HepG2 (cell line): Measurements from ENCODE around the gene TNS1. TPM values are rescaled to one million over a fixed set of nuclear protein-coding genes. Genes with fewer than 3 reads are reported as not detected.

ENCODE experiments used
- ATAC-seq: fragments of 200-7000 bp; cut with Tn5 transposase; 3 replicates; pipeline ENCODE4 v1.9.1; 2020; ENCODE audit warnings: mild to moderate bottlenecking, moderate library complexity
- BruUV-seq: library from RNA; stranded (reverse); fragments of 400-500 nt; replicated peaks from 2 replicates; lab custom pipeline; 2021; lab: Mats Ljungman, UMichigan
- CTCF ChIA-PET: fragments of 300-600 bp; formaldehyde crosslinking; extraction: SDS; loops from one replicate; lab custom pipeline; 2021; ENCODE audit warnings: low total read pairs, inconsistent platforms, low intra/inter-chr PET ratio; lab: Yijun Ruan, JAX
- POLR2A ChIA-PET: fragments of 350-600 bp; sonication (Branson Sonifier 250); formaldehyde crosslinking; loops from one replicate; lab custom pipeline; 2020; ENCODE audit warnings: antibody characterized with exemption, inconsistent platforms; lab: Yijun Ruan, JAX
- DNase-seq: peaks from one replicate; pipeline ENCODE4 v3.0.0-alpha.2; 2015; ENCODE audit warnings: low spot score
- FAIRE-seq: peaks from 3 replicates; lab custom pipeline; 2011; peaks lifted over from hg19 to GRCh38; lab: Jason Lieb, UNC
- H2AFZ ChIP-seq: one replicate; pipeline ENCODE4 v1.6.1; 2011; ENCODE audit warnings: low read length, inconsistent platforms
- H3K27ac ChIP-seq: fragments of 300-600 bp; 3 replicates; pipeline ENCODE4 v1.8.0; 2011; ENCODE audit warnings: mixed run types, mild to moderate bottlenecking, mixed read lengths, low read length, inconsistent platforms; ENCODE audit not compliant: insufficient read depth; ENCODE audit errors: extremely low read length
- H3K27me3 ChIP-seq, 2 experiments: fragments of 200-600 bp in 1 of 2; 2 replicates in 1 of 2; 3 replicates in 1 of 2; pipeline versions ENCODE4 v1.6.0 to v1.8.0; 2011; ENCODE audit warnings: low read length in 2 of 2, mild to moderate bottlenecking in 2 of 2, moderate library complexity in 2 of 2, inconsistent platforms in 1 of 2; ENCODE audit not compliant: insufficient read depth in 2 of 2, control insufficient read depth in 1 of 2
- H3K36me3 ChIP-seq, 2 experiments: fragments of 200-600 bp in 1 of 2; replicated peaks in 1 of 2; 2 replicates in 1 of 2; 3 replicates in 1 of 2; pipeline versions ENCODE4 v1.5.1 to v1.8.0; 2011; ENCODE audit warnings: low read length in 2 of 2, inconsistent platforms in 1 of 2; ENCODE audit not compliant: insufficient read depth in 2 of 2, control insufficient read depth in 1 of 2
- H3K4me1 ChIP-seq: 2 replicates; pipeline ENCODE4 v1.5.1; 2012; ENCODE audit warnings: low read length, inconsistent platforms; ENCODE audit not compliant: insufficient read depth
- H3K4me2 ChIP-seq: 2 replicates; pipeline ENCODE4 v1.6.0; 2011; ENCODE audit warnings: low read depth, low read length, inconsistent platforms
- H3K4me3 ChIP-seq, 3 experiments: fragments of 200-600 bp in 1 of 3; sonication (generic), shearing (Covaris generic) in 1 of 3; replicated peaks in 1 of 3; 2 replicates each; pipeline ENCODE4 v1.5.1; 2011 to 2016; ENCODE audit warnings: low read length in 3 of 3, inconsistent platforms in 2 of 3, low read depth in 2 of 3, mild to moderate bottlenecking in 2 of 3, control low read depth in 1 of 3, mixed read lengths in 1 of 3; ENCODE audit not compliant: insufficient read depth in 1 of 3
- H3K79me2 ChIP-seq: one replicate; pipeline ENCODE4 v1.6.1; 2011; ENCODE audit warnings: low read length, inconsistent platforms; ENCODE audit not compliant: insufficient read depth
- H3K9ac ChIP-seq: 2 replicates; pipeline ENCODE4 v1.6.0; 2011; ENCODE audit warnings: mild to moderate bottlenecking, low read depth, low read length, inconsistent platforms; ENCODE audit not compliant: insufficient read depth
- H3K9me3 ChIP-seq: 2 replicates; pipeline ENCODE4 v1.5.1; 2012; ENCODE audit warnings: mild to moderate bottlenecking, low read length
- H4K20me1 ChIP-seq: 2 replicates; pipeline ENCODE4 v1.6.0; 2011; ENCODE audit warnings: inconsistent platforms, mild to moderate bottlenecking, low read length, moderate library complexity; ENCODE audit not compliant: insufficient read depth
- DBP ChIP-seq: sonication (generic); formaldehyde crosslinking; IDR thresholded peaks from 2 replicates; pipeline ENCODE4 v1.4.0; 2020; ENCODE audit warnings: missing genetic modification reagents; ENCODE audit errors: not compliant biosample characterization
- FOXK1 ChIP-seq: sonication (generic); formaldehyde crosslinking; IDR thresholded peaks from 2 replicates; pipeline ENCODE4 v1.4.0; 2020; ENCODE audit warnings: low read depth, missing genetic modification reagents, borderline replicate concordance
- GMEB2 ChIP-seq: IDR thresholded peaks from 2 replicates; pipeline ENCODE4 v1.6.1; 2016; ENCODE audit warnings: missing biosample characterization, missing genetic modification reagents, low read depth
- KLF11 ChIP-seq: IDR thresholded peaks from 2 replicates; pipeline ENCODE4 v1.6.1; 2016; ENCODE audit warnings: missing compliant biosample characterization
- MAFK ChIP-seq, 2 experiments: IDR thresholded peaks in 1 of 2; conservative IDR thresholded peaks in 1 of 2; 2 replicates each; pipeline ENCODE4 v1.6.1; 2011; ENCODE audit warnings: improper control_type of control experiment in 2 of 2, low read length in 2 of 2
- POGZ ChIP-seq: sonication (generic); formaldehyde crosslinking; IDR thresholded peaks from 2 replicates; pipeline ENCODE4 v1.4.0; 2020; ENCODE audit warnings: mild to moderate bottlenecking, missing genetic modification reagents
- RFXAP ChIP-seq: sonication (generic); formaldehyde crosslinking; IDR thresholded peaks from 2 replicates; pipeline ENCODE4 v1.4.0; 2020; ENCODE audit warnings: missing genetic modification reagents, borderline replicate concordance
- SNAI1 ChIP-seq: sonication (generic); formaldehyde crosslinking; IDR thresholded peaks from 2 replicates; pipeline ENCODE4 v1.5.0; 2020; ENCODE audit warnings: mild to moderate bottlenecking, missing genetic modification reagents, borderline replicate concordance
- TFDP2 ChIP-seq: sonication (generic); formaldehyde crosslinking; IDR thresholded peaks from 2 replicates; pipeline ENCODE4 v1.4.0; 2020; ENCODE audit warnings: missing genetic modification reagents
- ZBTB43 ChIP-seq: sonication (generic); formaldehyde crosslinking; conservative IDR thresholded peaks from 2 replicates; pipeline ENCODE4 v1.4.0; 2020; ENCODE audit warnings: missing genetic modification reagents
- ZNF121 ChIP-seq: sonication (generic); formaldehyde crosslinking; IDR thresholded peaks from 2 replicates; pipeline ENCODE4 v1.5.0; 2020; ENCODE audit warnings: mild to moderate bottlenecking, missing genetic modification reagents
- ZNF530 ChIP-seq: sonication (generic); formaldehyde crosslinking; IDR thresholded peaks from 2 replicates; pipeline ENCODE4 v1.5.0; 2020; ENCODE audit warnings: low read depth, mild to moderate bottlenecking, missing genetic modification reagents
- ZNF564 ChIP-seq: sonication (generic); formaldehyde crosslinking; IDR thresholded peaks from 2 replicates; pipeline ENCODE4 v1.8.1; 2023; ENCODE audit warnings: mild to moderate bottlenecking, missing genetic modification reagents
- ZNF567 ChIP-seq: sonication (generic); formaldehyde crosslinking; IDR thresholded peaks from 2 replicates; pipeline ENCODE4 v1.8.1; 2023; ENCODE audit warnings: mild to moderate bottlenecking, missing genetic modification reagents, borderline replicate concordance
- ZNF761 ChIP-seq: sonication (generic); formaldehyde crosslinking; conservative IDR thresholded peaks from 2 replicates; pipeline ENCODE4 v1.4.0; 2020; ENCODE audit warnings: mild to moderate bottlenecking, missing genetic modification reagents
- ZNF773 ChIP-seq: sonication (generic); formaldehyde crosslinking; IDR thresholded peaks from 2 replicates; pipeline ENCODE4 v1.4.0; 2020; ENCODE audit warnings: missing genetic modification reagents, borderline replicate concordance
- ZNF850 ChIP-seq: sonication (generic); formaldehyde crosslinking; conservative IDR thresholded peaks from 2 replicates; pipeline ENCODE4 v1.9.0; 2021; ENCODE audit warnings: mild to moderate bottlenecking, missing genetic modification reagents
- WGBS: methylation state at CpG from one replicate; pipeline ENCODE4 v1.1.6; 2017; ENCODE audit warnings: low lambda C conversion rate; 5-methylcytosine and 5-hydroxymethylcytosine counted together
- in situ Hi-C: cut with HindIII; loops from 2 replicates; pipeline ENCODE4 v1.10.0; 2017; ENCODE audit warnings: low pct_unique_long_range_greater_than_20kb; ENCODE audit not compliant: extremely low pct_ligation_motif_present
- intact Hi-C: fragments of 100-400 bp; cut with micrococcal nuclease; formaldehyde crosslinking; loops from one replicate; pipeline ENCODE4 v1.10.0; 2022; ENCODE audit not compliant: unreplicated experiment
- polyA plus RNA-seq, 8 experiments: library from polyadenylated mRNA; depleted of rRNA in 3 of 8; stranded (reverse) in 7 of 8; unstranded in 1 of 8; fragments of >200 nt; fragmentation: Illumina TruSeq in 4 of 8; extraction: Trizol in 4 of 8; gene quantifications; 2 replicates each; pipeline versions ENCODE4 v1.2.1 to v1.2.3, GENCODE V29; 2011 to 2016; ENCODE audit warnings: low read depth in 4 of 8, missing spikeins in 1 of 8, mixed read lengths in 1 of 8; ENCODE audit not compliant: insufficient read depth in 1 of 8
- total RNA-seq, 5 experiments: library from RNA; depleted of rRNA; stranded (reverse); fragments of >200 nt; fragmentation: Illumina TruSeq; extraction: Trizol; gene quantifications; 2 replicates each; pipeline ENCODE4 v1.2.3, GENCODE V29; 2016; ENCODE audit warnings: low read depth in 1 of 5

The TNS1 gene
- total and polyA plus RNA-seq, 2 of the 13 experiments (the other 11 are each of a cell fraction or from before 2014, with no cell fraction given), result 1.9 to 118 TPM

- TF ChIP-seq ZNF773 (CRISPR knock-in tag), result no peak
- TF ChIP-seq GMEB2 (CRISPR knock-in tag), result no peak
- no peak for TF ChIP-seq ZNF564 (CRISPR knock-in tag)
These were observed 26.0 kb upstream of the TNS1 start (continued) for GRCh38 chr2:218028562-218029348.

GRCh38 chr2:218028189-218028495 is 25.3 kb upstream of the TNS1 start:
- WGBS, result 0% methylated on average over 2 of the region's 2 CpGs
- H3K4me3 ChIP-seq, result no peak overlapping the region
- intact Hi-C loops, result no loop called here
- TF ChIP-seq TFDP2, result no peak
- TF ChIP-seq ZNF761, result no peak
- TF ChIP-seq MAFK (conservative IDR thresholded peaks at IDR 0.05 in 1 of 2, IDR thresholded peaks at IDR 0.05 in 1 of 2; ENCODE audit: low read length in 2 of 2), result no peak
- TF ChIP-seq ZNF850 (CRISPR knock-in tag), result no peak
- no peak for TF ChIP-seq SNAI1 (CRISPR knock-in tag)
- TF ChIP-seq KLF11 (CRISPR knock-in tag), result no peak
- TF ChIP-seq ZNF121, result no peak
- TF ChIP-seq ZNF567 (CRISPR knock-in tag), result no peak
- TF ChIP-seq RFXAP, result no peak
- TF ChIP-seq ZNF530 (CRISPR knock-in tag), result no peak
- TF ChIP-seq FOXK1 (CRISPR knock-in tag), result no peak
- no peak for TF ChIP-seq DBP
- no peak for TF ChIP-seq ZBTB43 (CRISPR knock-in tag)
- no peak for TF ChIP-seq POGZ (CRISPR knock-in tag)
- ATAC-seq (no peak), FAIRE-seq (no peak), DNase-seq (no peak)
- H3K9me3 ChIP-seq, result no peaks in the 10 kb centered on the region
- BruUV-seq, result no TSS peak
- H3K79me2 ChIP-seq, result no peaks in the 10 kb centered on the region
- H3K27me3 ChIP-seq, result peaks cover 7 to 68% of the 10 kb centered on the region in 2 experiments
- no peaks in the 10 kb centered on the region for H4K20me1 ChIP-seq
- no peak overlapping the region for H2AFZ ChIP-seq
- H3K4me2 ChIP-seq, result no peak overlapping the region
- POLR2A ChIA-PET, result no interaction called here
- H3K9ac ChIP-seq, result no peak overlapping the region
- H3K4me1 ChIP-seq, result no peaks in the 10 kb centered on the region
- in situ Hi-C loops, result no loop called here
- no peaks in the 10 kb centered on the region for H3K36me3 ChIP-seq
- CTCF ChIA-PET, result no interaction called here
- H3K27ac ChIP-seq, result no peak overlapping the region
